Endothelial cell of umbilical vein (primary cell): Measurements from ENCODE around the gene AJAP1.

Experiments used
- CTCF ChIP-seq, 2 donors: IDR thresholded peaks; 1 replicate in 1 of 2; 2 replicates in 1 of 2; pipeline ENCODE4 v1.5.1; 2011; ENCODE audit warnings: low read length in 2 of 2, mild to moderate bottlenecking in 2 of 2, moderate library complexity in 2 of 2, control low read depth in 1 of 2, inconsistent platforms in 1 of 2, low read depth in 1 of 2; ENCODE audit not compliant: insufficient read depth in 1 of 2; ENCODE audit errors: extremely low read depth in 1 of 2
- EZH2 ChIP-seq: IDR thresholded peaks from 2 replicates; pipeline ENCODE4 v1.6.1; 2012; ENCODE audit warnings: borderline replicate concordance, low read depth, mild to moderate bottlenecking, moderate library complexity, low read length, inconsistent platforms; ENCODE audit not compliant: severe bottlenecking
- FOS ChIP-seq: IDR thresholded peaks from 2 replicates; pipeline ENCODE4 v1.6.1; 2011; ENCODE audit warnings: mild to moderate bottlenecking, low read length, moderate library complexity, borderline replicate concordance; ENCODE audit not compliant: insufficient read depth
- GATA2 ChIP-seq: IDR thresholded peaks from 2 replicates; pipeline ENCODE4 v1.7.0; 2011; ENCODE audit warnings: low read depth, mild to moderate bottlenecking, moderate library complexity, mixed read lengths, low read length; ENCODE audit not compliant: insufficient read length, insufficient read depth
- JUN ChIP-seq: IDR thresholded peaks from 2 replicates; pipeline ENCODE4 v1.6.1; 2011; ENCODE audit warnings: borderline replicate concordance, low read depth; ENCODE audit not compliant: insufficient read length, insufficient read depth
- MAX ChIP-seq: IDR thresholded peaks from 2 replicates; pipeline ENCODE4 v1.6.1; 2011; ENCODE audit not compliant: insufficient read depth, insufficient read length
- MYC ChIP-seq: IDR thresholded peaks from one replicate; pipeline ENCODE4 v1.6.1; 2011; ENCODE audit warnings: mild to moderate bottlenecking, low read depth, low read length
- POLR2A ChIP-seq: IDR thresholded peaks from 2 replicates; pipeline ENCODE4 v1.6.1; 2012; ENCODE audit warnings: low read depth, mild to moderate bottlenecking, control low read depth, low read length
- POLR2AphosphoS5 ChIP-seq: IDR thresholded peaks from 2 replicates; pipeline ENCODE4 v1.6.1; 2012; ENCODE audit warnings: low read depth, mild to moderate bottlenecking, control low read depth, low read length, moderate library complexity; ENCODE audit not compliant: insufficient read depth

GRCh38 chr1:4718071-4718470 lies 63.7 kb downstream of the AJAP1 start:
- no peak for TF ChIP-seq CTCF (IDR thresholded peaks at IDR 0.05; ENCODE audit: extremely low read depth in 1 of 2, insufficient read depth in 1 of 2, low read depth in 1 of 2, low read length in 2 of 2)
- TF ChIP-seq POLR2AphosphoS5, result no peak
- no peak for TF ChIP-seq MAX
- no peak for TF ChIP-seq FOS
- TF ChIP-seq POLR2A, result no peak
- TF ChIP-seq EZH2, result no peak
- TF ChIP-seq JUN, result no peak
- no peak for TF ChIP-seq MYC
- TF ChIP-seq GATA2, result no peak
